K562 (cell line): ENCODE data around the gene FMC1. TPM values are rescaled to one million over a fixed set of nuclear protein-coding genes. Genes with fewer than 3 reads are reported as not detected.

Experiments used
- ARID1B ChIP-seq: fragments of 450-650 bp; IDR thresholded peaks from 2 replicates; pipeline ENCODE4 v1.6.1; 2016; ENCODE audit warnings: antibody characterized with exemption, mild to moderate bottlenecking, inconsistent platforms
- CREM ChIP-seq: IDR thresholded peaks from 2 replicates; pipeline ENCODE4 v1.6.1; 2014; ENCODE audit warnings: antibody characterized with exemption, low read depth
- FOXP4 ChIP-seq: sonication (generic); formaldehyde crosslinking; IDR thresholded peaks from 2 replicates; pipeline ENCODE4 v1.8.0; 2022; ENCODE audit warnings: mild to moderate bottlenecking, missing genetic modification reagents, borderline replicate concordance
- HES1 ChIP-seq: fragments of 450-650 bp; IDR thresholded peaks from 2 replicates; pipeline ENCODE4 v1.6.1; 2016; ENCODE audit warnings: low read depth, mild to moderate bottlenecking, moderate library complexity
- MCM3 ChIP-seq: fragments of 450-650 bp; IDR thresholded peaks from 2 replicates; pipeline ENCODE4 v1.6.1; 2016
- MLX ChIP-seq, 2 experiments: fragments of 450-650 bp in 1 of 2; sonication (generic) in 1 of 2; formaldehyde crosslinking; conservative IDR thresholded peaks; 2 replicates each; pipeline versions ENCODE4 v1.4.0 to v1.8.1; 2020 to 2022; ENCODE audit warnings: mild to moderate bottlenecking in 1 of 2, missing genetic modification reagents in 1 of 2
- MYC ChIP-seq, 2 experiments: fragments of 250-450 bp in 1 of 2; sonication (Bioruptor Pico) in 1 of 2; IDR thresholded peaks; 2 replicates each; pipeline versions ENCODE4 v1.5.1 to v1.6.1; 2012 to 2021; ENCODE audit warnings: low read depth in 2 of 2, borderline replicate concordance in 1 of 2, improper control_type of control experiment in 1 of 2, low read length in 1 of 2, mild to moderate bottlenecking in 1 of 2, moderate library complexity in 1 of 2
- PCBP1 ChIP-seq: fragments of 200-400 bp; formaldehyde crosslinking; IDR thresholded peaks from 2 replicates; pipeline ENCODE4 v1.6.1; 2018; ENCODE audit warnings: mild to moderate bottlenecking, low read depth, low read length; ENCODE audit not compliant: poor library complexity, severe bottlenecking
- TRIM24 ChIP-seq, 2 experiments: fragments of 450-650 bp; IDR thresholded peaks; 2 replicates each; pipeline ENCODE4 v1.6.1; 2016
- ZBTB9 ChIP-seq: fragments of 450-650 bp; formaldehyde crosslinking; IDR thresholded peaks from 2 replicates; pipeline ENCODE4 v1.4.0; 2020; ENCODE audit warnings: mild to moderate bottlenecking, moderate library complexity
- ZNF408 ChIP-seq: fragments of 250-450 bp; sonication (Bioruptor Pico); IDR thresholded peaks from 2 replicates; pipeline ENCODE4 v1.4.0; 2020; ENCODE audit warnings: low read depth, mild to moderate bottlenecking, moderate library complexity
- polyA plus RNA-seq, 8 experiments: library from polyadenylated mRNA; depleted of rRNA in 4 of 8; stranded (reverse) in 5 of 8; unstranded in 3 of 8; fragments of >200 nt; fragmentation: Nextera tagmentation in 2 of 8; fragmentation: Illumina TruSeq in 1 of 8; extraction: Ambion mirVana in 2 of 8; extraction: Trizol in 1 of 8; gene quantifications; 2 replicates each; pipeline versions ENCODE4 v1.2.1 to v1.2.3, GENCODE V29; 2011 to 2014; ENCODE audit warnings: inconsistent platforms in 1 of 8, missing spikeins in 1 of 8
- total RNA-seq, 7 experiments: library from RNA; depleted of rRNA in 6 of 7; stranded (reverse); fragments of >200 nt in 6 of 7; fragmentation: Illumina TruSeq in 2 of 7; extraction: Trizol in 2 of 7; gene quantifications; 2 replicates each; pipeline versions ENCODE4 v1.2.1 to v1.2.3, GENCODE V29; 2011 to 2021; ENCODE audit warnings: low replicate concordance in 1 of 7
- TF ChIP-seq, protein P1 (sequence below): sonication (generic); formaldehyde crosslinking; IDR thresholded peaks from 2 replicates; pipeline ENCODE4 v1.8.0; 2023; ENCODE audit warnings: missing genetic modification reagents, mild to moderate bottlenecking, borderline replicate concordance
- TF ChIP-seq, protein P2 (sequence below), 2 experiments: fragments of 450-650 bp; conservative IDR thresholded peaks; 2 replicates each; pipeline ENCODE4 v1.6.1; 2017; ENCODE audit warnings: mild to moderate bottlenecking in 2 of 2, moderate library complexity in 2 of 2

The FMC1 gene
- total and polyA plus RNA-seq, 9 of the 15 experiments (the other 6 are each of a cell fraction or from before 2014, with no cell fraction given) = 14.0 to 116 (median 29.0) TPM

GRCh38 chr7:139340037-139340807 is 915 bp upstream of the FMC1 start (continued):
- TF ChIP-seq HES1 (no peak; the same call in 1 of the 2 replicates), ARID1B (peak; percentile 40; the same call in 1 of the 2 replicates), PCBP1 (peak; percentile 90), MYC (IDR thresholded peaks at IDR 0.05; ENCODE audit: low read depth, low read length) (peak; percentile 91), MYC (CRISPR knock-in tag; IDR thresholded peaks at IDR 0.05; ENCODE audit: borderline replicate concordance, low read depth) (no peak; the same call in 1 of the 2 replicates), ZBTB9 (CRISPR knock-in tag) (peak; percentile 67), ZNF408 (CRISPR knock-in tag) (no peak), MLX (CRISPR knock-in tag; conservative IDR thresholded peaks at IDR 0.05) (no peak; a peak in 1 of 4 replicates), MCM3 (no peak), CREM (peak; percentile 97), TRIM24 (IDR thresholded peaks at IDR 0.05) (peak; percentile 97 to 99), FOXP4 (CRISPR knock-in tag) (peak; percentile 76; the same call in 1 of the 2 replicates)
- TF ChIP-seq, protein P1, sequence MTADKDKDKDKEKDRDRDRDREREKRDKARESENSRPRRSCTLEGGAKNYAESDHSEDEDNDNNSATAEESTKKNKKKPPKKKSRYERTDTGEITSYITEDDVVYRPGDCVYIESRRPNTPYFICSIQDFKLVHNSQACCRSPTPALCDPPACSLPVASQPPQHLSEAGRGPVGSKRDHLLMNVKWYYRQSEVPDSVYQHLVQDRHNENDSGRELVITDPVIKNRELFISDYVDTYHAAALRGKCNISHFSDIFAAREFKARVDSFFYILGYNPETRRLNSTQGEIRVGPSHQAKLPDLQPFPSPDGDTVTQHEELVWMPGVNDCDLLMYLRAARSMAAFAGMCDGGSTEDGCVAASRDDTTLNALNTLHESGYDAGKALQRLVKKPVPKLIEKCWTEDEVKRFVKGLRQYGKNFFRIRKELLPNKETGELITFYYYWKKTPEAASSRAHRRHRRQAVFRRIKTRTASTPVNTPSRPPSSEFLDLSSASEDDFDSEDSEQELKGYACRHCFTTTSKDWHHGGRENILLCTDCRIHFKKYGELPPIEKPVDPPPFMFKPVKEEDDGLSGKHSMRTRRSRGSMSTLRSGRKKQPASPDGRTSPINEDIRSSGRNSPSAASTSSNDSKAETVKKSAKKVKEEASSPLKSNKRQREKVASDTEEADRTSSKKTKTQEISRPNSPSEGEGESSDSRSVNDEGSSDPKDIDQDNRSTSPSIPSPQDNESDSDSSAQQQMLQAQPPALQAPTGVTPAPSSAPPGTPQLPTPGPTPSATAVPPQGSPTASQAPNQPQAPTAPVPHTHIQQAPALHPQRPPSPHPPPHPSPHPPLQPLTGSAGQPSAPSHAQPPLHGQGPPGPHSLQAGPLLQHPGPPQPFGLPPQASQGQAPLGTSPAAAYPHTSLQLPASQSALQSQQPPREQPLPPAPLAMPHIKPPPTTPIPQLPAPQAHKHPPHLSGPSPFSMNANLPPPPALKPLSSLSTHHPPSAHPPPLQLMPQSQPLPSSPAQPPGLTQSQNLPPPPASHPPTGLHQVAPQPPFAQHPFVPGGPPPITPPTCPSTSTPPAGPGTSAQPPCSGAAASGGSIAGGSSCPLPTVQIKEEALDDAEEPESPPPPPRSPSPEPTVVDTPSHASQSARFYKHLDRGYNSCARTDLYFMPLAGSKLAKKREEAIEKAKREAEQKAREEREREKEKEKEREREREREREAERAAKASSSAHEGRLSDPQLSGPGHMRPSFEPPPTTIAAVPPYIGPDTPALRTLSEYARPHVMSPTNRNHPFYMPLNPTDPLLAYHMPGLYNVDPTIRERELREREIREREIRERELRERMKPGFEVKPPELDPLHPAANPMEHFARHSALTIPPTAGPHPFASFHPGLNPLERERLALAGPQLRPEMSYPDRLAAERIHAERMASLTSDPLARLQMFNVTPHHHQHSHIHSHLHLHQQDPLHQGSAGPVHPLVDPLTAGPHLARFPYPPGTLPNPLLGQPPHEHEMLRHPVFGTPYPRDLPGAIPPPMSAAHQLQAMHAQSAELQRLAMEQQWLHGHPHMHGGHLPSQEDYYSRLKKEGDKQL = no peak; the same call in 1 of the 2 replicates
- TF ChIP-seq, protein P2, sequence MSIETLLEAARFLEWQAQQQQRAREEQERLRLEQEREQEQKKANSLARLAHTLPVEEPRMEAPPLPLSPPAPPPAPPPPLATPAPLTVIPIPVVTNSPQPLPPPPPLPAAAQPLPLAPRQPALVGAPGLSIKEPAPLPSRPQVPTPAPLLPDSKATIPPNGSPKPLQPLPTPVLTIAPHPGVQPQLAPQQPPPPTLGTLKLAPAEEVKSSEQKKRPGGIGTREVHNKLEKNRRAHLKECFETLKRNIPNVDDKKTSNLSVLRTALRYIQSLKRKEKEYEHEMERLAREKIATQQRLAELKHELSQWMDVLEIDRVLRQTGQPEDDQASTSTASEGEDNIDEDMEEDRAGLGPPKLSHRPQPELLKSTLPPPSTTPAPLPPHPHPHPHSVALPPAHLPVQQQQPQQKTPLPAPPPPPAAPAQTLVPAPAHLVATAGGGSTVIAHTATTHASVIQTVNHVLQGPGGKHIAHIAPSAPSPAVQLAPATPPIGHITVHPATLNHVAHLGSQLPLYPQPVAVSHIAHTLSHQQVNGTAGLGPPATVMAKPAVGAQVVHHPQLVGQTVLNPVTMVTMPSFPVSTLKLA (conservative IDR thresholded peaks at IDR 0.05) = peak; percentile 86 to 90; a peak in 3 of 4 replicates
